ENCODE results near the gene ATRAID. TPM values are rescaled to one million over a fixed set of nuclear protein-coding genes. Genes with fewer than 3 reads are reported as not detected.

ATRAID gene
- total and polyA plus RNA-seq, 2 of the 8 experiments (the other 6 are each of a cell fraction or from before 2014, with no cell fraction given): 109 to 280 TPM

DNA sequence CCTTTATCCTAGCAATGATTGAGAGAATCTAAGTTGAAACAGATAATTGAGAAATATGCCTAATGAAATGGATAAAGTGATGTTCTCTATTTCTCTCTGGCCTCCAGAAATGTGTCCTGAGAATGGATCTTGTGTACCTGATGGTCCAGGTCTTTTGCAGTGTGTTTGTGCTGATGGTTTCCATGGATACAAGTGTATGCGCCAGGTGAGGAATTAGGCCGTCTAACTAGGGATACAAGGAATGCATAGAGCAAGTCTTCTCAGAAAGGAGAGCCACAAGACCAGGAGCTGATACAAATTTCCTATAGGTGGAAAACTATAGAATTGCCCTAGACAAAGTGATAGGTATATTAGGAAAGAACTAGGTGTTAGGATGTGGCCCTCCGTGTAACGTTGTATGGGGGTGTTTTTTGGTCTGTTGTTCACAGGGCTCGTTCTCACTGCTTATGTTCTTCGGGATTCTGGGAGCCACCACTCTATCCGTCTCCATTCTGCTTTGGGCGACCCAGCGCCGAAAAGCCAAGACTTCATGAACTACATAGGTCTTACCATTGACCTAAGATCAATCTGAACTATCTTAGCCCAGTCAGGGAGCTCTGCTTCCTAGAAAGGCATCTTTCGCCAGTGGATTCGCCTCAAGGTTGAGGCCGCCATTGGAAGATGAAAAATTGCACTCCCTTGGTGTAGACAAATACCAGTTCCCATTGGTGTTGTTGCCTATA, 4.7 kb downstream of the ATRAID start:
- H3K4me3 ChIP-seq (ENCODE audit: extremely low read depth in 1 of 4, insufficient read depth in 2 of 4, low read depth in 3 of 4, low read length in 4 of 4): peak overlapping the region; percentile 9 to 88 (median 26); a peak in 5 of 8 replicates

More for the DNA sequence above, 4.7 kb downstream of the ATRAID start:
- Histone ChIP-seq H3K9me3 (ENCODE audit: insufficient read depth in 2 of 2, low read depth in 1 of 2, low read length in 1 of 2) (no peaks in the 10 kb centered on the region), H2BK5ac (ENCODE audit: low read depth, low read length) (peak overlapping the region; percentile 96), H3K9ac (replicated peaks in 1 of 4; ENCODE audit: extremely low read depth in 1 of 4, low read depth in 3 of 4, low read length in 3 of 4) (peak overlapping the region in 3 of 4 experiments; percentile 58 to 89 (median 62); a peak in 6 of 7 replicates), H3K4me1 (replicated peaks in 1 of 4; ENCODE audit: control insufficient read depth in 3 of 4, insufficient read depth in 4 of 4, low read length in 3 of 4) (peaks cover 0 to 9% (median 5%) of the 10 kb centered on the region in 4 experiments; a peak in 6 of 7 replicates), H2BK20ac (ENCODE audit: low read length) (0 out of 2 replicates have a peak overlapping the region, but pooled peaks have one; percentile 72), H2AFZ (ENCODE audit: low read length) (no peak overlapping the region), H2BK120ac (replicated peaks; ENCODE audit: low read depth, low read length) (no peak overlapping the region), H4K91ac (replicated peaks; ENCODE audit: insufficient read length, low read length) (peak overlapping the region; percentile 44), H2BK15ac (ENCODE audit: low read length) (no peak overlapping the region), H3K79me2 (ENCODE audit: control insufficient read depth in 1 of 2, insufficient read depth in 2 of 2, low read length in 2 of 2) (peaks cover 7 to 26% of the 10 kb centered on the region in 2 experiments), H3K79me1 (ENCODE audit: low read depth, low read length) (peaks cover 3% of the 10 kb centered on the region; the same call in 1 of the 2 replicates), H2BK12ac (ENCODE audit: low read depth, low read length) (peak overlapping the region; percentile 99; the same call in 1 of the 2 replicates), H3K36me3 (ENCODE audit: control insufficient read depth in 2 of 4, insufficient read depth in 4 of 4, low read length in 3 of 4) (peaks cover 17 to 51% (median 30%) of the 10 kb centered on the region in 4 experiments; a peak in 7 of 8 replicates), H4K20me1 (replicated peaks in 1 of 2; ENCODE audit: control insufficient read depth in 1 of 2, insufficient read depth in 2 of 2, low read length in 2 of 2) (peaks cover 0 to 2% of the 10 kb centered on the region in 2 experiments), H3K23ac (ENCODE audit: insufficient read length) (no peak overlapping the region), H3K27ac (ENCODE audit: low read depth, low read length) (peak overlapping the region; percentile 88), H3K27me3 (replicated peaks in 1 of 4; ENCODE audit: control insufficient read depth in 3 of 4, extremely low read depth in 1 of 4, insufficient read depth in 3 of 4, low read length in 3 of 4) (no peaks in the 10 kb centered on the region), H3K4ac (replicated peaks; ENCODE audit: insufficient read length, low read depth, low read length) (peak overlapping the region; percentile 32), H4K8ac (ENCODE audit: extremely low read depth, insufficient read depth, low read length) (peak overlapping the region; percentile 96; the same call in 1 of the 2 replicates), H4K5ac (ENCODE audit: insufficient read length, low read depth, low read length) (peak overlapping the region; percentile 64), H3K56ac (replicated peaks; ENCODE audit: insufficient read length, low read depth, low read length) (no peak overlapping the region), H3K14ac (ENCODE audit: insufficient read length) (no peak overlapping the region), H3K23me2 (ENCODE audit: low read depth, low read length) (peaks cover 9% of the 10 kb centered on the region), H2AK5ac (ENCODE audit: low read depth, low read length) (peak overlapping the region; percentile 97; the same call in 1 of the 2 replicates), H3K18ac (ENCODE audit: extremely low read depth, low read length) (no peak overlapping the region), H3K4me2 (ENCODE audit: insufficient read depth in 1 of 2, low read depth in 2 of 2, low read length in 2 of 2) (peak overlapping the region; percentile 52 to 86)
- TF ChIP-seq RAD21 (IDR thresholded peaks at IDR 0.05 in 1 of 2, conservative IDR thresholded peaks at IDR 0.05 in 1 of 2; ENCODE audit: low read depth in 2 of 2, low read length in 2 of 2) (no peak), TEAD4 (IDR thresholded peaks at IDR 0.05; ENCODE audit: low read depth, low read length) (no peak), KDM5A (IDR thresholded peaks at IDR 0.05; ENCODE audit: low read length) (no peak), BACH1 (IDR thresholded peaks at IDR 0.05; ENCODE audit: low read length) (0 out of 2 replicates have a peak, but pooled peaks have one; percentile 4), POLR2A (IDR thresholded peaks at IDR 0.05; ENCODE audit: control extremely low read depth in 1 of 2, low read depth in 2 of 2, low read length in 2 of 2) (0 out of 3 replicates have a peak, but pooled peaks of 1 of the 2 experiments have one; percentile 17)
- CTCF ChIA-PET (ENCODE audit: partially characterized antibody): interaction anchor here (0.6 to 1.8 kb wide), 4 partner anchors 47 to 76 kb away, joined by 4 to 5 read pairs (median 4); no protein-coding TSS in a partner anchor
- WGBS, 2 experiments (ENCODE audit: extremely low coverage in 1 of 2, insufficient coverage in 1 of 2, insufficient read length in 1 of 2, insufficient replicate concordance in 2 of 2, low coverage in 1 of 2, low lambda C conversion rate in 2 of 2, missing lambda C conversion rate in 1 of 2): 88% methylated on average over 13 of the region's 13 CpGs; no CpG with 5 or more reads in 1 of the 2 experiments
- POLR2A ChIA-PET (ENCODE audit: partially characterized antibody): interaction anchor here (0.6 to 29.6 kb wide), 25 partner anchors 8 to 262 kb away, joined by 3 to 835 read pairs (median 4); partner anchors contain the start of genes EMILIN1, GTF3C2, OST4 and PREB
- FAIRE-seq: no peak
- no peak for DNase-seq (ENCODE audit: low read depth in 1 of 2, low spot score in 2 of 2)

All from H1 (cell line).